ENCODE measurements around the gene FAM186B.

The FAM186B gene

GRCh38 chr12:49643135-49643534, 37.7 kb upstream of the FAM186B start:
- no peaks in the 10 kb centered on the region; the same call in none of the 2 replicates for H3K4me1 ChIP-seq (ENCODE audit: insufficient read depth, low read length)
- no peak overlapping the region for H3K9ac ChIP-seq (ENCODE audit: low read depth, low read length)
- peaks cover 13% of the 10 kb centered on the region for H3K36me3 ChIP-seq (ENCODE audit: insufficient read depth, low read length)
- no peaks in the 10 kb centered on the region for H3K9me3 ChIP-seq (ENCODE audit: control insufficient read depth, insufficient read depth, low read length)

GRCh38 chr12:49642370-49642802, 36.9 kb upstream of the FAM186B start:
- Histone ChIP-seq H3K9me3 (ENCODE audit: control insufficient read depth, insufficient read depth, low read length) (no peaks in the 10 kb centered on the region), H3K4me1 (ENCODE audit: insufficient read depth, low read length) (peaks cover 4% of the 10 kb centered on the region; the same call in 1 of the 2 replicates), H3K9ac (ENCODE audit: low read depth, low read length) (no peak overlapping the region), H3K36me3 (ENCODE audit: insufficient read depth, low read length) (peaks cover 13% of the 10 kb centered on the region)

GRCh38 chr12:49641748-49642369, 36.4 kb upstream of the FAM186B start:
- peaks cover 8% of the 10 kb centered on the region for H3K4me1 ChIP-seq (ENCODE audit: insufficient read depth, low read length)
- H3K36me3 ChIP-seq (ENCODE audit: insufficient read depth, low read length) = peaks cover 13% of the 10 kb centered on the region
- no peaks in the 10 kb centered on the region for H3K9me3 ChIP-seq (ENCODE audit: control insufficient read depth, insufficient read depth, low read length)
- H3K9ac ChIP-seq (ENCODE audit: low read depth, low read length) = no peak overlapping the region

- Histone ChIP-seq H3K36me3 (ENCODE audit: insufficient read depth, low read length) (no peaks in the 10 kb centered on the region; the same call in 1 of the 2 replicates), H3K9me3 (ENCODE audit: control insufficient read depth, insufficient read depth, low read length) (no peaks in the 10 kb centered on the region), H3K4me1 (ENCODE audit: insufficient read depth, low read length) (peaks cover 8% of the 10 kb centered on the region), H3K9ac (ENCODE audit: low read depth, low read length) (no peak overlapping the region)
Measured at GRCh38 chr12:49636979-49637755, 31.7 kb upstream of the FAM186B start.

GRCh38 chr12:49636574-49636973, 31.1 kb upstream of the FAM186B start:
- Histone ChIP-seq H3K9ac (ENCODE audit: low read depth, low read length) (no peak overlapping the region), H3K9me3 (ENCODE audit: control insufficient read depth, insufficient read depth, low read length) (no peaks in the 10 kb centered on the region), H3K4me1 (ENCODE audit: insufficient read depth, low read length) (peaks cover 10% of the 10 kb centered on the region), H3K36me3 (ENCODE audit: insufficient read depth, low read length) (no peaks in the 10 kb centered on the region; the same call in 1 of the 2 replicates)

- no peaks in the 10 kb centered on the region for H3K9me3 ChIP-seq (ENCODE audit: control insufficient read depth, insufficient read depth, low read length)
- H3K9ac ChIP-seq (ENCODE audit: low read depth, low read length) = no peak overlapping the region
- no peaks in the 10 kb centered on the region; the same call in 1 of the 2 replicates for H3K36me3 ChIP-seq (ENCODE audit: insufficient read depth, low read length)
- peaks cover 12% of the 10 kb centered on the region for H3K4me1 ChIP-seq (ENCODE audit: insufficient read depth, low read length)
Measured at GRCh38 chr12:49635656-49636055, 30.2 kb upstream of the FAM186B start.

GRCh38 chr12:49635036-49635435, 29.6 kb upstream of the FAM186B start:
- Histone ChIP-seq H3K9me3 (ENCODE audit: control insufficient read depth, insufficient read depth, low read length) (no peaks in the 10 kb centered on the region), H3K4me1 (ENCODE audit: insufficient read depth, low read length) (peaks cover 12% of the 10 kb centered on the region), H3K36me3 (ENCODE audit: insufficient read depth, low read length) (no peaks in the 10 kb centered on the region; the same call in 1 of the 2 replicates), H3K9ac (ENCODE audit: low read depth, low read length) (no peak overlapping the region)

- Histone ChIP-seq H3K36me3 (ENCODE audit: insufficient read depth, low read length) (no peaks in the 10 kb centered on the region; the same call in 1 of the 2 replicates), H3K9me3 (ENCODE audit: control insufficient read depth, insufficient read depth, low read length) (no peaks in the 10 kb centered on the region), H3K9ac (ENCODE audit: low read depth, low read length) (no peak overlapping the region), H3K4me1 (ENCODE audit: insufficient read depth, low read length) (peaks cover 12% of the 10 kb centered on the region)
Measured at GRCh38 chr12:49633703-49634345, 28.4 kb upstream of the FAM186B start.

- H3K9me3 ChIP-seq (ENCODE audit: control insufficient read depth, insufficient read depth, low read length) = no peaks in the 10 kb centered on the region
- no peak overlapping the region for H3K9ac ChIP-seq (ENCODE audit: low read depth, low read length)
- H3K36me3 ChIP-seq (ENCODE audit: insufficient read depth, low read length) = no peaks in the 10 kb centered on the region; the same call in 1 of the 2 replicates
- peaks cover 12% of the 10 kb centered on the region for H3K4me1 ChIP-seq (ENCODE audit: insufficient read depth, low read length)
Measured at GRCh38 chr12:49632986-49633702, 27.7 kb upstream of the FAM186B start.

GRCh38 chr12:49632401-49632800, 27.0 kb upstream of the FAM186B start:
- peaks cover 8% of the 10 kb centered on the region for H3K4me1 ChIP-seq (ENCODE audit: insufficient read depth, low read length)
- H3K9me3 ChIP-seq (ENCODE audit: control insufficient read depth, insufficient read depth, low read length) = no peaks in the 10 kb centered on the region
- H3K9ac ChIP-seq (ENCODE audit: low read depth, low read length) = no peak overlapping the region
- H3K36me3 ChIP-seq (ENCODE audit: insufficient read depth, low read length) = no peaks in the 10 kb centered on the region; the same call in 1 of the 2 replicates

- H3K9me3 ChIP-seq (ENCODE audit: control insufficient read depth, insufficient read depth, low read length) = no peaks in the 10 kb centered on the region
- no peaks in the 10 kb centered on the region; the same call in 1 of the 2 replicates for H3K36me3 ChIP-seq (ENCODE audit: insufficient read depth, low read length)
- H3K4me1 ChIP-seq (ENCODE audit: insufficient read depth, low read length) = peaks cover 4% of the 10 kb centered on the region; the same call in 1 of the 2 replicates
- no peak overlapping the region for H3K9ac ChIP-seq (ENCODE audit: low read depth, low read length)
Measured at GRCh38 chr12:49631336-49631907, 26.0 kb upstream of the FAM186B start.

- Histone ChIP-seq H3K9me3 (ENCODE audit: control insufficient read depth, insufficient read depth, low read length) (no peaks in the 10 kb centered on the region), H3K36me3 (ENCODE audit: insufficient read depth, low read length) (no peaks in the 10 kb centered on the region), H3K9ac (ENCODE audit: low read depth, low read length) (no peak overlapping the region), H3K4me1 (ENCODE audit: insufficient read depth, low read length) (peaks cover 4% of the 10 kb centered on the region; the same call in 1 of the 2 replicates)
Measured at GRCh38 chr12:49627752-49628360, 22.4 kb upstream of the FAM186B start.

- no peaks in the 10 kb centered on the region for H3K36me3 ChIP-seq (ENCODE audit: insufficient read depth, low read length)
- no peak overlapping the region for H3K9ac ChIP-seq (ENCODE audit: low read depth, low read length)
- no peaks in the 10 kb centered on the region for H3K9me3 ChIP-seq (ENCODE audit: control insufficient read depth, insufficient read depth, low read length)
- peaks cover 4% of the 10 kb centered on the region; the same call in 1 of the 2 replicates for H3K4me1 ChIP-seq (ENCODE audit: insufficient read depth, low read length)
Measured at GRCh38 chr12:49626836-49627235, 21.4 kb upstream of the FAM186B start.

All from ES-I3 (cell line).